H9 (cell line): ENCODE results near the gene FLRT2. TPM values are rescaled to one million over a fixed set of nuclear protein-coding genes. Genes with fewer than 3 reads are reported as not detected.

Source experiments
- DNase-seq: peaks from one replicate; pipeline ENCODE4 v3.0.0-alpha.2; 2017
- H2AFZ ChIP-seq: one replicate; pipeline ENCODE4 v1.6.1; 2013; ENCODE audit warnings: mild to moderate bottlenecking, low read length, control low read depth, moderate library complexity
- H2AK5ac ChIP-seq: 2 replicates; pipeline ENCODE4 v1.6.1; 2013; ENCODE audit warnings: low read length, control low read depth, mixed read lengths; ENCODE audit not compliant: insufficient read length
- H2BK120ac ChIP-seq: one replicate; pipeline ENCODE4 v1.6.1; 2013; ENCODE audit warnings: low read depth, mild to moderate bottlenecking, low read length, control low read depth, inconsistent platforms; ENCODE audit not compliant: poor library complexity, severe bottlenecking
- H2BK12ac ChIP-seq: 2 replicates; pipeline ENCODE4 v1.6.1; 2013; ENCODE audit warnings: low read length, control low read depth, mixed read lengths, low read depth; ENCODE audit not compliant: insufficient read length
- H2BK15ac ChIP-seq: 2 replicates; pipeline ENCODE4 v1.6.1; 2013; ENCODE audit warnings: low read depth, low read length, control low read depth
- H2BK20ac ChIP-seq: one replicate; pipeline ENCODE4 v1.6.1; 2013; ENCODE audit warnings: low read depth, mild to moderate bottlenecking, low read length, control low read depth, inconsistent platforms; ENCODE audit not compliant: poor library complexity, severe bottlenecking
- H2BK5ac ChIP-seq: 2 replicates; pipeline ENCODE4 v1.6.1; 2013; ENCODE audit warnings: low read length, control low read depth, mixed read lengths; ENCODE audit not compliant: insufficient read length
- H3K14ac ChIP-seq: 2 replicates; pipeline ENCODE4 v1.6.1; 2013; ENCODE audit warnings: low read length, control low read depth; ENCODE audit not compliant: insufficient read depth
- H3K18ac ChIP-seq: 2 replicates; pipeline ENCODE4 v1.6.1; 2013; ENCODE audit warnings: low read depth, mild to moderate bottlenecking, mixed read lengths, low read length, control low read depth; ENCODE audit not compliant: insufficient read length
- H3K23ac ChIP-seq: 2 replicates; pipeline ENCODE4 v1.6.1; 2013; ENCODE audit warnings: low read length, control low read depth, mixed read lengths, low read depth; ENCODE audit not compliant: insufficient read length
- H3K23me2 ChIP-seq: 2 replicates; pipeline ENCODE4 v1.6.1; 2013; ENCODE audit warnings: low read depth, mild to moderate bottlenecking, mixed read lengths, low read length, control low read depth; ENCODE audit not compliant: insufficient read length, poor library complexity, severe bottlenecking
- H3K27ac ChIP-seq: 2 replicates; pipeline ENCODE4 v1.5.1; 2013; ENCODE audit warnings: low read length, control low read depth, mixed read lengths, low read depth; ENCODE audit not compliant: insufficient read length
- H3K27me3 ChIP-seq: 2 replicates; pipeline ENCODE4 v1.6.1; 2013; ENCODE audit warnings: low read length, control low read depth, inconsistent platforms; ENCODE audit not compliant: insufficient read depth
- H3K4ac ChIP-seq: 2 replicates; pipeline ENCODE4 v1.6.1; 2013; ENCODE audit warnings: low read depth, mild to moderate bottlenecking, control low read depth, inconsistent platforms, low read length, moderate library complexity
- H3K4me1 ChIP-seq: 2 replicates; pipeline ENCODE4 v1.6.1; 2013; ENCODE audit warnings: low read length, control low read depth, inconsistent platforms; ENCODE audit not compliant: insufficient read depth
- H3K4me2 ChIP-seq: 2 replicates; pipeline ENCODE4 v1.6.1; 2013; ENCODE audit warnings: low read length, control low read depth, mixed read lengths; ENCODE audit not compliant: insufficient read length, insufficient read depth
- H3K56ac ChIP-seq: 2 replicates; pipeline ENCODE4 v1.6.1; 2013; ENCODE audit warnings: low read depth, mild to moderate bottlenecking, mixed read lengths, low read length, control low read depth; ENCODE audit not compliant: insufficient read length
- H3K79me1 ChIP-seq: 2 replicates; pipeline ENCODE4 v1.6.1; 2013; ENCODE audit warnings: low read depth, mild to moderate bottlenecking, moderate library complexity, low read length, control low read depth, inconsistent platforms; ENCODE audit not compliant: insufficient read depth, poor library complexity, severe bottlenecking
- H3K79me2 ChIP-seq: 2 replicates; pipeline ENCODE4 v1.6.1; 2013; ENCODE audit warnings: low read length, control low read depth, inconsistent platforms; ENCODE audit not compliant: insufficient read depth
- H3K9ac ChIP-seq: 2 replicates; pipeline ENCODE4 v1.6.1; 2013; ENCODE audit warnings: low read length, control low read depth, mixed read lengths; ENCODE audit not compliant: insufficient read length; ENCODE audit errors: extremely low read depth
- H3K9me3 ChIP-seq: one replicate; pipeline ENCODE4 v1.6.1; 2013; ENCODE audit warnings: low read depth, low read length, inconsistent platforms; ENCODE audit not compliant: control insufficient read depth
- H3T11ph ChIP-seq: one replicate; pipeline ENCODE4 v1.6.1; 2013; ENCODE audit warnings: mild to moderate bottlenecking, low read length, control low read depth, inconsistent platforms
- H4K20me1 ChIP-seq: one replicate; pipeline ENCODE4 v1.6.1; 2013; ENCODE audit not compliant: control insufficient read depth, insufficient read length, insufficient read depth
- H4K5ac ChIP-seq: 2 replicates; pipeline ENCODE4 v1.6.1; 2013; ENCODE audit warnings: low read depth, mild to moderate bottlenecking, mixed read lengths, low read length, control low read depth; ENCODE audit not compliant: insufficient read length
- H4K8ac ChIP-seq: replicated peaks from 2 replicates; pipeline ENCODE4 v1.6.1; 2013; ENCODE audit warnings: low read length, control low read depth, mixed read lengths, low read depth; ENCODE audit not compliant: insufficient read length
- H4K91ac ChIP-seq: 2 replicates; pipeline ENCODE4 v1.6.1; 2013; ENCODE audit warnings: low read depth, mild to moderate bottlenecking, moderate library complexity, mixed read lengths, low read length, control low read depth; ENCODE audit not compliant: insufficient read length
- H3K27ac Mint-ChIP-seq, 3 experiments: 2 replicates in 2 of 3; 3 replicates in 1 of 3; pipeline ENCODE4 v1.8.0; 2020 to 2021; ENCODE audit warnings: mixed read lengths in 3 of 3, mild to moderate bottlenecking in 1 of 3, moderate library complexity in 1 of 3
- H3K27me3 Mint-ChIP-seq: 2 replicates; pipeline ENCODE4 v1.8.0; 2021; ENCODE audit warnings: low read depth, mild to moderate bottlenecking, moderate library complexity, mixed read lengths
- H3K36me3 Mint-ChIP-seq, 3 experiments: 2 replicates in 2 of 3; 3 replicates in 1 of 3; pipeline ENCODE4 v1.8.0; 2020 to 2021; ENCODE audit warnings: low read depth in 3 of 3, mixed read lengths in 3 of 3; ENCODE audit not compliant: insufficient read depth in 1 of 3
- H3K4me1 Mint-ChIP-seq, 2 experiments: 2 replicates each; pipeline ENCODE4 v1.8.0; 2020; ENCODE audit warnings: mixed read lengths in 2 of 2
- H3K4me3 Mint-ChIP-seq, 2 experiments: 2 replicates in 1 of 2; 3 replicates in 1 of 2; pipeline ENCODE4 v1.8.0; 2020 to 2021; ENCODE audit warnings: mild to moderate bottlenecking in 2 of 2, mixed read lengths in 2 of 2, moderate library complexity in 1 of 2
- H3K9me3 Mint-ChIP-seq, 2 experiments: 2 replicates in 1 of 2; 3 replicates in 1 of 2; pipeline ENCODE4 v1.8.0; 2020; ENCODE audit warnings: mild to moderate bottlenecking in 2 of 2, mixed read lengths in 2 of 2, moderate library complexity in 1 of 2
- WGBS: extraction: QIAGEN DNeasy Blood & Tissue Kit; methylation state at CpG from one replicate; pipeline ENCODE4 v1.1.7; 2013; ENCODE audit warnings: missing lambda C conversion rate, low lambda C conversion rate, mixed read lengths; ENCODE audit not compliant: insufficient read length; ENCODE audit errors: extremely low coverage; 5-methylcytosine and 5-hydroxymethylcytosine counted together
- total RNA-seq: library from RNA; stranded (reverse); gene quantifications from 2 replicates; pipeline ENCODE4 v1.2.1, GENCODE V29; 2021
- TF ChIP-seq, protein P1 (sequence below): fragments of 200-600 bp; sonication (generic); conservative IDR thresholded peaks from 3 replicates; pipeline ENCODE4 v1.8.0; 2021; ENCODE audit warnings: antibody characterized with exemption, mild to moderate bottlenecking

The FLRT2 gene
- total RNA-seq, 1 experiment from 2014 or later = 3.3 TPM

DNA sequence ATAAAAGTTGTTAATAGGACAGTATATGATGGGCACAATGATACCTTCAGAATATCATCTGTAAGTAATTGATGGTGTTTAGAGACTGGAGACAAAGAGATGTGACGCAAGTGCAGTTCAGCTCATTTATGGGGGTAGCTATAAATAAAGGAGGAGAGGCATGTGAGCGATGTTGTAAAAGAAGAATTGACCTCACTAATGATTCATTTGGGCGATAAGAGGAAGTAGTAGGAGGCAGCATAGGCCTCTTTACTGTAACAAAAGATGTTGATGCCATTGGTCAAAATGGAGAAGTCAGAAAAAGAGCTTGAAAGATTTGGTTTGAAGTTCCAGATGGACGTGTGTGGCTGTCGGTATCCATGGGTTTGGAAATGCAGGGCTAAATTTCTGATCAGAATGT is 70.0 kb downstream of the FLRT2 start:
- H2BK120ac ChIP-seq = no peak overlapping the region
- H3K79me2 ChIP-seq = no peaks in the 10 kb centered on the region
- no peak overlapping the region for H3K4ac ChIP-seq
- H3K27me3 ChIP-seq = no peaks in the 10 kb centered on the region
- H2AK5ac ChIP-seq = no peak overlapping the region
- Mint-ChIP-seq H3K27ac (no peak overlapping the region), H3K9me3 (no peaks in the 10 kb centered on the region), H3K27me3 (0 out of 2 replicates have a peak, but pooled peaks cover 2% of the 10 kb centered on the region), H3K4me3 (no peak overlapping the region), H3K36me3 (no peaks in the 10 kb centered on the region), H3K4me1 (peaks cover 5 to 10% of the 10 kb centered on the region in 2 experiments; a peak in 3 of 4 replicates)
- H3K9ac ChIP-seq = no peak overlapping the region
- H4K5ac ChIP-seq = no peak overlapping the region
- H2BK12ac ChIP-seq = no peak overlapping the region
- H3K4me1 ChIP-seq = peaks cover 2% of the 10 kb centered on the region; the same call in 1 of the 2 replicates
- no peak overlapping the region for H2BK20ac ChIP-seq
- TF ChIP-seq, protein P1, sequence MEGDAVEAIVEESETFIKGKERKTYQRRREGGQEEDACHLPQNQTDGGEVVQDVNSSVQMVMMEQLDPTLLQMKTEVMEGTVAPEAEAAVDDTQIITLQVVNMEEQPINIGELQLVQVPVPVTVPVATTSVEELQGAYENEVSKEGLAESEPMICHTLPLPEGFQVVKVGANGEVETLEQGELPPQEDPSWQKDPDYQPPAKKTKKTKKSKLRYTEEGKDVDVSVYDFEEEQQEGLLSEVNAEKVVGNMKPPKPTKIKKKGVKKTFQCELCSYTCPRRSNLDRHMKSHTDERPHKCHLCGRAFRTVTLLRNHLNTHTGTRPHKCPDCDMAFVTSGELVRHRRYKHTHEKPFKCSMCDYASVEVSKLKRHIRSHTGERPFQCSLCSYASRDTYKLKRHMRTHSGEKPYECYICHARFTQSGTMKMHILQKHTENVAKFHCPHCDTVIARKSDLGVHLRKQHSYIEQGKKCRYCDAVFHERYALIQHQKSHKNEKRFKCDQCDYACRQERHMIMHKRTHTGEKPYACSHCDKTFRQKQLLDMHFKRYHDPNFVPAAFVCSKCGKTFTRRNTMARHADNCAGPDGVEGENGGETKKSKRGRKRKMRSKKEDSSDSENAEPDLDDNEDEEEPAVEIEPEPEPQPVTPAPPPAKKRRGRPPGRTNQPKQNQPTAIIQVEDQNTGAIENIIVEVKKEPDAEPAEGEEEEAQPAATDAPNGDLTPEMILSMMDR = no peak
- no peaks in the 10 kb centered on the region for H3K9me3 ChIP-seq
- H3K23me2 ChIP-seq = no peaks in the 10 kb centered on the region
- H2BK15ac ChIP-seq = no peak overlapping the region
- DNase-seq = no peak
- no peak overlapping the region for H3K18ac ChIP-seq
- no peaks in the 10 kb centered on the region for H3K79me1 ChIP-seq
- H3K56ac ChIP-seq = no peak overlapping the region
- no peaks in the 10 kb centered on the region for H4K20me1 ChIP-seq
- no peak overlapping the region for H3K23ac ChIP-seq
- no peak overlapping the region for H3K14ac ChIP-seq
- H3K27ac ChIP-seq = no peak overlapping the region
- H2BK5ac ChIP-seq = no peak overlapping the region
- no peak overlapping the region for H3T11ph ChIP-seq
- no peak overlapping the region for H4K91ac ChIP-seq
- H4K8ac ChIP-seq = no peak overlapping the region
- no CpG with 5 or more reads among the region's 5 CpGs for WGBS
- H2AFZ ChIP-seq = no peak overlapping the region
- H3K4me2 ChIP-seq = no peak overlapping the region
